GM12878 (cell line): ENCODE results near the gene YES1. TPM values are rescaled to one million over a fixed set of nuclear protein-coding genes. Genes with fewer than 3 reads are reported as not detected.

Experiments
- ATAC-seq: fragments of 200-7000 bp; cut with Tn5 transposase; 3 replicates; pipeline ENCODE4 v1.9.1; 2020; ENCODE audit warnings: mild to moderate bottlenecking, moderate library complexity
- BruUV-seq: library from RNA; stranded (reverse); fragments of 400-500 nt; replicated peaks from 2 replicates; lab custom pipeline; 2021; lab: Mats Ljungman, UMichigan
- CTCF ChIA-PET: fragments of 300-600 bp; sonication (Branson Sonifier 250); formaldehyde crosslinking; extraction: SDS; loops from one replicate; lab custom pipeline; 2021; ENCODE audit warnings: inconsistent platforms; lab: Yijun Ruan, JAX
- POLR2A ChIA-PET: fragments of 350-600 bp; formaldehyde crosslinking; extraction: SDS; loops from one replicate; lab custom pipeline; 2021; ENCODE audit warnings: inconsistent platforms; lab: Charles Lee
- RAD21 ChIA-PET: fragments of 300-600 bp; sonication (Branson Sonifier 250); formaldehyde crosslinking; loops from one replicate; lab custom pipeline; 2023; ENCODE audit warnings: antibody characterized with exemption; ENCODE audit not compliant: unreplicated experiment; lab: Charles Lee
- SMC1A ChIA-PET: fragments of 300-600 bp; sonication (Branson Sonifier 250); formaldehyde crosslinking; loops from one replicate; lab custom pipeline; 2023; ENCODE audit not compliant: unreplicated experiment, uncharacterized antibody; lab: Charles Lee
- DNase-seq: peaks from one replicate; pipeline ENCODE4 v3.0.0-alpha.2; 2011; ENCODE audit warnings: low read depth, low spot score
- FAIRE-seq: peaks from 3 replicates; lab custom pipeline; 2011; peaks lifted over from hg19 to GRCh38; lab: Jason Lieb, UNC
- H2AFZ ChIP-seq: 2 replicates; pipeline ENCODE4 v1.6.0; 2011; ENCODE audit warnings: low read depth, low read length, control low read depth; ENCODE audit not compliant: control insufficient read depth
- H3K27ac ChIP-seq: 2 replicates; pipeline ENCODE4 v1.5.1; 2011; ENCODE audit warnings: control low read depth; ENCODE audit not compliant: control insufficient read depth, insufficient read depth
- H3K27me3 ChIP-seq, 2 experiments: replicated peaks in 1 of 2; 2 replicates each; pipeline versions ENCODE4 v1.6.0 to v1.6.1; 2011; ENCODE audit warnings: low read length in 1 of 2; ENCODE audit not compliant: control insufficient read depth in 2 of 2, insufficient read depth in 2 of 2
- H3K36me3 ChIP-seq, 2 experiments: 2 replicates each; pipeline ENCODE4 v1.5.1; 2011; ENCODE audit warnings: low read length in 1 of 2; ENCODE audit not compliant: control insufficient read depth in 2 of 2, insufficient read depth in 2 of 2
- H3K4me1 ChIP-seq: 2 replicates; pipeline ENCODE4 v1.6.1; 2011; ENCODE audit warnings: mild to moderate bottlenecking, low read length, moderate library complexity, mixed read lengths; ENCODE audit not compliant: control insufficient read depth, insufficient read depth
- H3K4me2 ChIP-seq: 2 replicates; pipeline ENCODE4 v1.6.0; 2011; ENCODE audit warnings: control low read depth; ENCODE audit not compliant: control insufficient read depth, insufficient read depth
- H3K4me3 ChIP-seq: fragments of 200-600 bp; sonication (generic); 2 replicates; pipeline ENCODE4 v1.5.1; 2016
- H3K79me2 ChIP-seq: 2 replicates; pipeline ENCODE4 v1.6.0; 2011; ENCODE audit warnings: low read length; ENCODE audit not compliant: control insufficient read depth, insufficient read depth
- H3K9ac ChIP-seq: 2 replicates; pipeline ENCODE4 v1.8.0; 2011; ENCODE audit warnings: low read length, control low read depth, mixed read lengths; ENCODE audit not compliant: control insufficient read depth, insufficient read depth
- H3K9me3 ChIP-seq: replicated peaks from 3 replicates; pipeline ENCODE4 v1.5.1; 2011; ENCODE audit warnings: mild to moderate bottlenecking, low read length; ENCODE audit not compliant: control insufficient read depth, insufficient read depth
- H4K20me1 ChIP-seq: 2 replicates; pipeline ENCODE4 v1.6.0; 2011; ENCODE audit not compliant: control insufficient read depth, insufficient read depth
- BMI1 ChIP-seq: fragments of 450-650 bp; IDR thresholded peaks from 2 replicates; pipeline ENCODE4 v1.6.1; 2016; ENCODE audit warnings: mild to moderate bottlenecking, moderate library complexity, borderline replicate concordance
- CHD4 ChIP-seq: fragments of 200-600 bp; sonication (generic); IDR thresholded peaks from 2 replicates; pipeline ENCODE4 v1.6.1; 2016; ENCODE audit warnings: mild to moderate bottlenecking
- CTCF ChIP-seq, 3 experiments: IDR thresholded peaks in 2 of 3; conservative IDR thresholded peaks in 1 of 3; 2 replicates each; pipeline ENCODE4 v1.5.1; 2011; ENCODE audit warnings: low read depth in 3 of 3, low read length in 3 of 3, mild to moderate bottlenecking in 3 of 3, control low read depth in 2 of 3, moderate library complexity in 2 of 3, inconsistent platforms in 1 of 3, mixed read lengths in 1 of 3; ENCODE audit not compliant: control insufficient read depth in 2 of 3, insufficient read depth in 1 of 3; ENCODE audit errors: extremely low read depth in 1 of 3
- HSF1 ChIP-seq: fragments of 150-350 bp; IDR thresholded peaks from 2 replicates; pipeline ENCODE4 v1.6.1; 2014; ENCODE audit warnings: mild to moderate bottlenecking, low read depth, low read length
- IKZF1 ChIP-seq: fragments of 450-650 bp; conservative IDR thresholded peaks from 2 replicates; pipeline ENCODE4 v1.6.1; 2017; ENCODE audit warnings: antibody characterized with exemption, mild to moderate bottlenecking
- KDM1A ChIP-seq: fragments of 200-600 bp; sonication (generic); IDR thresholded peaks from 2 replicates; pipeline ENCODE4 v1.6.1; 2016; ENCODE audit warnings: borderline replicate concordance
- NBN ChIP-seq: fragments of 450-650 bp; IDR thresholded peaks from 2 replicates; pipeline ENCODE4 v1.6.1; 2016
- POLR2A ChIP-seq: IDR thresholded peaks from 2 replicates; pipeline ENCODE4 v1.6.1; 2011; ENCODE audit warnings: low read depth, mild to moderate bottlenecking, low read length
- POLR2AphosphoS2 ChIP-seq: IDR thresholded peaks from 2 replicates; pipeline ENCODE4 v1.6.1; 2011; ENCODE audit warnings: low read depth, mild to moderate bottlenecking, low read length, improper control_type of control experiment, moderate library complexity
- SMAD5 ChIP-seq: IDR thresholded peaks from 2 replicates; pipeline ENCODE4 v1.6.1; 2016; ENCODE audit warnings: antibody characterized with exemption, low read depth
- SUZ12 ChIP-seq: fragments of 200-600 bp; sonication (generic); IDR thresholded peaks from one replicate; pipeline ENCODE4 v1.6.1; 2018; ENCODE audit warnings: antibody characterized with exemption, mild to moderate bottlenecking; ENCODE audit not compliant: unreplicated experiment
- ZNF24 ChIP-seq: fragments of 450-650 bp; IDR thresholded peaks from 2 replicates; pipeline ENCODE4 v1.6.1; 2017; ENCODE audit warnings: antibody characterized with exemption, mild to moderate bottlenecking
- ZNF622 ChIP-seq: fragments of 450-650 bp; IDR thresholded peaks from 2 replicates; pipeline ENCODE4 v1.6.1; 2017; ENCODE audit warnings: mild to moderate bottlenecking, inconsistent platforms
- WGBS: methylation state at CpG from one replicate; pipeline ENCODE4 v1.1.6; 2016; ENCODE audit warnings: low lambda C conversion rate; ENCODE audit not compliant: insufficient replicate concordance, insufficient coverage; ENCODE audit errors: missing lambda C conversion rate; 5-methylcytosine and 5-hydroxymethylcytosine counted together
- in situ Hi-C: fragments of 300-500 bp; cut with MboI; formaldehyde crosslinking; loops from 9 replicates; pipeline ENCODE4 v1.14.3; 2018; ENCODE audit warnings: mixed read lengths
- intact Hi-C: fragments of 100-400 bp; cut with micrococcal nuclease; formaldehyde crosslinking; loops from one replicate; pipeline ENCODE4 v1.14.2; 2022; ENCODE audit not compliant: unreplicated experiment
- polyA plus RNA-seq, 11 experiments: library from polyadenylated mRNA; depleted of rRNA in 4 of 11; unstranded in 6 of 11; stranded (reverse) in 5 of 11; fragments of >200 nt; fragmentation: Nextera tagmentation in 4 of 11; fragmentation: Illumina TruSeq in 1 of 11; extraction: Ambion mirVana in 4 of 11; extraction: Trizol in 1 of 11; gene quantifications; 1 replicate in 1 of 11; 2 replicates in 10 of 11; pipeline versions ENCODE4 v1.2.1 to v1.2.3, GENCODE V29; 2011 to 2016; ENCODE audit warnings: inconsistent platforms in 2 of 11, missing spikeins in 2 of 11, low read depth in 1 of 11
- total RNA-seq, 4 experiments: library from RNA; depleted of rRNA in 3 of 4; stranded (reverse); fragments of >200 nt in 3 of 4; fragmentation: Illumina TruSeq in 1 of 4; extraction: Trizol in 1 of 4; gene quantifications; 2 replicates each; pipeline versions ENCODE4 v1.2.1 to v1.2.3, GENCODE V29; 2013 to 2021

YES1 gene
- total and polyA plus RNA-seq, 10 of the 15 experiments (the other 5 are each of a cell fraction or from before 2014, with no cell fraction given) = 2.3 to 7.9 (median 5.8) TPM

- H2AFZ ChIP-seq = no peak overlapping the region
- H3K79me2 ChIP-seq = no peaks in the 10 kb centered on the region
- no peaks in the 10 kb centered on the region for H4K20me1 ChIP-seq
- intact Hi-C loops = no loop called here
- H3K36me3 ChIP-seq = no peaks in the 10 kb centered on the region
- CTCF ChIA-PET = interaction anchor here (1.3 to 4.9 kb wide), 9 partner anchors 9 to 214 kb away, joined by 3 to 97 read pairs (median 13); no protein-coding TSS in a partner anchor
- no peak overlapping the region for H3K4me3 ChIP-seq
- H3K27me3 ChIP-seq = no peaks in the 10 kb centered on the region
- in situ Hi-C loops = no loop called here
- no peaks in the 10 kb centered on the region for H3K9me3 ChIP-seq
- RAD21 ChIA-PET = interaction anchor here (0.8 to 3.3 kb wide), 4 partner anchors 8 to 216 kb away, joined by 3 to 38 read pairs (median 14); no protein-coding TSS in a partner anchor
- SMC1A ChIA-PET = interaction anchor here (1.2 to 3.6 kb wide), 6 partner anchors 10 to 215 kb away, joined by 3 to 30 read pairs (median 14); no protein-coding TSS in a partner anchor
- no TSS peak for BruUV-seq
- TF ChIP-seq POLR2AphosphoS2 = no peak
- no peak for TF ChIP-seq CTCF (IDR thresholded peaks at IDR 0.05 in 2 of 3, conservative IDR thresholded peaks at IDR 0.05 in 1 of 3; ENCODE audit: control insufficient read depth in 2 of 3, extremely low read depth in 1 of 3, insufficient read depth in 1 of 3, low read depth in 3 of 3, low read length in 3 of 3)
- no peaks in the 10 kb centered on the region for H3K4me1 ChIP-seq
- H3K9ac ChIP-seq = no peak overlapping the region
- no peak overlapping the region for H3K27ac ChIP-seq
- FAIRE-seq (no peak), DNase-seq (no peak), ATAC-seq (no peak)
- WGBS = 94% methylated on average over 2 of the region's 2 CpGs
- H3K4me2 ChIP-seq = no peak overlapping the region
- POLR2A ChIA-PET = no interaction called here
Observed at GRCh38 chr18:840516-840915, 28.5 kb upstream of the YES1 start.

GRCh38 chr18:840023-840408, 28.0 kb upstream of the YES1 start:
- Histone ChIP-seq H2AFZ (no peak overlapping the region), H3K9me3 (no peaks in the 10 kb centered on the region), H3K4me3 (no peak overlapping the region), H3K4me2 (no peak overlapping the region), H3K79me2 (no peaks in the 10 kb centered on the region), H4K20me1 (no peaks in the 10 kb centered on the region), H3K4me1 (no peaks in the 10 kb centered on the region), H3K27ac (no peak overlapping the region), H3K36me3 (no peaks in the 10 kb centered on the region), H3K9ac (no peak overlapping the region), H3K27me3 (no peaks in the 10 kb centered on the region)
- ChIA-PET SMC1A (interaction anchor here (0.9 to 3.6 kb wide), 9 partner anchors 9 to 221 kb away, joined by 3 to 30 read pairs (median 4); no protein-coding TSS in a partner anchor), POLR2A (no interaction called here), CTCF (interaction anchor here (0.7 to 4.9 kb wide), 35 partner anchors 8 to 1707 kb away, joined by 3 to 97 read pairs (median 6); no protein-coding TSS in a partner anchor), RAD21 (interaction anchor here (0.8 to 3.3 kb wide), 4 partner anchors 9 to 219 kb away, joined by 3 to 38 read pairs (median 14); no protein-coding TSS in a partner anchor)
- intact Hi-C loops (no loop called here), in situ Hi-C loops (no loop called here)
- FAIRE-seq = peak; percentile 47
- DNase-seq = no peak
- ATAC-seq = no peak
- no TSS peak for BruUV-seq
- 0% methylated on average over 1 of the region's 1 CpG for WGBS
- TF ChIP-seq KDM1A = no peak
- TF ChIP-seq ZNF622 = no peak
- no peak for TF ChIP-seq SMAD5
- TF ChIP-seq HSF1 = no peak
- TF ChIP-seq POLR2A = no peak
- no peak for TF ChIP-seq BMI1
- TF ChIP-seq ZNF24 = no peak
- no peak for TF ChIP-seq IKZF1
- TF ChIP-seq SUZ12 = no peak
- no peak for TF ChIP-seq NBN
- no peak for TF ChIP-seq CHD4
